GM19452 (cell line): ENCODE results near the gene KMT5B.

ENCODE experiments used
- ATAC-seq: cut with Tn5 transposase; IDR thresholded peaks from one replicate; pipeline ENCODE4 v1.9.1; 2021; ENCODE audit not compliant: unreplicated experiment

KMT5B gene

GRCh38 chr11:68186061-68186460, 27.0 kb downstream of the KMT5B start:
- no peak for ATAC-seq

GRCh38 chr11:68181719-68182451, 31.2 kb downstream of the KMT5B start:
- no peak for ATAC-seq

DNA sequence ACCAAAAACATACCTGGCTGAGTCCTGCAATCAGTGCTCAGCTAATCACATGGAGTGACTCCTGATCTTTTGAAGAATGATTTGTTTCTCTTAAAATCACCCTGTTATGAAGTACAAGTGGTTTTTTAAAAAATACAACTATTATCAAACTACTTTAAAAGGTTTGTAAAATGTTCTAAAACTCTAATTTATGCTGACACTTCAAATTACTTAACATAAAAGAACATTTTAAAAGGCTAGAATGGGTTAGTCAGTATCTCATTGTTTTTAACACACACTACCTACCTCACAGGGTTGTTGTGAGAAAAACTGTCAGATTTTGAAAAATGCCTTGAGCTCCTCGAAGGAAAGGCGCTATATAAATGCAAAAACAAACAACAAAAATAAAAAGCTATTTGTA, 33.2 kb downstream of the KMT5B start:
- ATAC-seq = no peak

DNA sequence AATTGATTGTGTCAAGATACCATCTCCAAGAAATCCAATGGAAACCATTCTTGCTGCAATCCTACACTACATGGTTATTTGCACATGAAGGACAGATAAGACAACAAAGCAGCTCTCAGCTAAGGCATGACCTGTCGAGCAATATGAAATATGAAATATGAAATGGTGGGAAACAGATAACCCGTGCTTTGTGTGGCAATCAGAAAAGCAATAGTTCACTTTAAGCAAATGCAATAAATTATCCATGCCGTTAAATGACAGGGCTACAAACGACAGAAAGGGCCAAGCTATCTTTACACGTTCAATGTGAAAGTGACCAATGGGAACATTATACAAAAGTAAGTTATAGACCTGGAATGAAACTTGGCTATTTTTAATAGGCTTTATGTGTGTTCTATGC, 35.2 kb downstream of the KMT5B start:
- ATAC-seq = no peak

DNA sequence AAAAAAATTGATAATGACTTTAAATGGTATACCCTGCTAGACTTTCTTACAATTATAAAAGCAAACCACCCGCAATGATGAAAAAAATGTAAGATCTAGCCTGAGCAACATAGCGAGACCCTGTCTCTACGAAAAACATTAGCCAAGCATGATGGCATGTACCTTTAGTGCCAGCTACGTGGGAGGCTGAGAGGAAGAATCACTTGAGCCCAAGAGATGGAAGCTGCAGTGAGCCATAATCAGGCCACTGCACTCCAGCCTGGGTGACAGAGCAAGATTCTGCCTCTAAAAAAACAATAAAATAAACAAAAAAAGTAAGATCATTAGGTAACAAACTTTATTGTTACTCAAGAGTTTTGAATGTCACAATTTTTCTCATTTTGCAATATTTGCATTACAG, 39.2 kb downstream of the KMT5B start:
- no peak for ATAC-seq

GRCh38 chr11:68169442-68169841, 43.7 kb downstream of the KMT5B start:
- no peak for ATAC-seq

DNA sequence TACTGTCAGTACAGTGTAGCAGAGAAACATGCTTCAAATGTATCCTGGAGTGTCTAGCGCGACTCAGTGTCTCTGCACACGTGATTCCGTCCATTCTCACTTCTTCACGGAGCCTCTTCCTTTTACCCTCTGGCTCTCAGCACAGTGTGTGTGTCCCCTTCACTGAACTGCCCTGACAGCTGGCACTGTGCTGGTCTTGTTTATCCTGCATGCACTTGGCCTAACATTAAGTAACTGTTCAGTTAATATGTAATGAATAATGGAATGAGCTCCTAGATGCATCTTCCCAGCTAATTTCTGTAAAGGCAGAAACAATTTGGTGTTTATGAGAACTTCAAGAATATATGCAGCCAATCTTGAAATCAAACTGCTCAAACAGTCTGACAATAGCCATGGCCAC, 44.4 kb downstream of the KMT5B start:
- ATAC-seq = no peak

DNA sequence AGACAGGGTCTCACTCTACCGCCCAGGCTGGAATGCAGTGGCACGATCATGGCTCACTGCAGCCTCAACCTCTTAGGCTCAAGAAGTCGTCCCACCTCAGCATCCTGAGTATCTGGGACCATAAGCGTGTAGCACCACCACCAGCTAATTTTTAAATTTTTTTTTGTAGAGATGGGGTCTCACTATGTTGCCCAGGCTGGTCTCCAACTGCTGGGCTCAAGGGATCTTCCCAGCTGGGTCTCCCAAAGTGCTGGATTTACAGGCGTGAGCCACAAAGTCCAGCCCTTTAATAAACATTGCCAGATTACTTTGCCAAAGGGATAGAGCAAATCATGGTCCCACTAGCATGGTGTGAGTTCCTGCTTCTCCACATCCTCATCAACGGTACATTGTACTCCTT, 45.6 kb downstream of the KMT5B start:
- no peak for ATAC-seq

GRCh38 chr11:68166969-68167368, 46.1 kb downstream of the KMT5B start:
- no peak for ATAC-seq

GRCh38 chr11:68165601-68166000, 47.5 kb downstream of the KMT5B start:
- no peak for ATAC-seq

- ATAC-seq = no peak
These were observed 48.7 kb downstream of the KMT5B start for GRCh38 chr11:68164437-68164836.

- no peak for ATAC-seq
These were observed 49.4 kb downstream of the KMT5B start for GRCh38 chr11:68163691-68164090.

- no peak for ATAC-seq
These were observed 52.9 kb downstream of the KMT5B start for GRCh38 chr11:68160100-68160695.

DNA sequence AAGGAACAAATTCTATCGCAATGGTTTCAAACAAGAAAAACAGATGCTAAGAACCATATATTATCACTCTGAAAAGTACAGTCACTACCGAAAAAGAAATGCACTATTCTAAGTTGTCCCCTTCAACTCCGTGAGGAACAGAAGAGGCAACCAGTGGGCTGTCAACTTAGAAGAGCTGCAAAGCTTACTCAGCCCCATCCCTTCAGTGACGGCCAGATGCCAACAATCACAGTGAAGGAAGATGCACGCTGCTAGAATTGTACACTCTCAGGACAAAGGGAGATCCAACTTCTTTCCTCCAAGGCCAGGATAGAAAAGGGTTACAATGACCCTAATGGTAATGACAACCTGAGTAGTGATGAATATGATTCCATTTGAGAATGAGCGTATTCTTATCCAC, 53.4 kb downstream of the KMT5B start:
- ATAC-seq = no peak

DNA sequence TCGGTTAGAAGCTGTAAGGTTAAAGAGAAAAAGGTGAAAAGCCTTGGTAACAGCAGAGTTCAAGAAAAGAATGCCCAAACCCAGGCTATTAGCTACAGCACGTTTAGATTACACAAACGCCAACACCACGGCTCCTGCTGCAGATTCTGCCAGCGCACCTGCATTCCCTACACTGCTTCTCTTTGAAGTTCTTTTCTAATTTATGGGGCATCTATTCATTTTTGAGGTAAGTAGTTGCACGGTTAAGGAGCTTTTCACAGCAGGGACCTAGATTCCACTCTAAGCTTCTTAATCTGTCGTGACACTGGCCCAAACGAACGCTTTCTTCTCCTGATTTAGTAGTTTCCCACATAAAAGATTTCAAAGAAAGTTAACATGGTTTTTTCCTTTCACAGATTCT, 53.9 kb downstream of the KMT5B start:
- no peak for ATAC-seq

DNA sequence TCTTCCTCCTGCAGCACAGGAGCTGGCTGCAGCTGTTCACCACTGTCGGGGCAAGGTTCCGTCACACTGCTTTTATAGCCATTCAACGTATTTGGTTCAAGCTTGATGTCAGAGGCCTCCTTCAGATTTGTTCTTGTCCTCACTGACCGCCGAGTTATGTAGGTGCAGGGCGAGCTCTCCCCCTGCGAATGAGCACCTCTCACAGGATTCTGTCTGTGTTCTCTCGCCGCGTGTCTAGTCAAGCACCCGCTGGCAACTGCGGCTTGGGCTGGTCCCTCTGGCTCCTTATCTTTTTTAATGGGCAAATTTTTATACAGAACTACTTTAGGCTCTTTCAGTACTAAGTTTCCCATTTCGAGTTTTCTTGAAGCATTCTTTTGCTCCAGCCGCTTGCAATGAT, 54.5 kb downstream of the KMT5B start:
- no peak for ATAC-seq

- no peak for ATAC-seq
These were observed 59.4 kb downstream of the KMT5B start for GRCh38 chr11:68153742-68154141.

DNA sequence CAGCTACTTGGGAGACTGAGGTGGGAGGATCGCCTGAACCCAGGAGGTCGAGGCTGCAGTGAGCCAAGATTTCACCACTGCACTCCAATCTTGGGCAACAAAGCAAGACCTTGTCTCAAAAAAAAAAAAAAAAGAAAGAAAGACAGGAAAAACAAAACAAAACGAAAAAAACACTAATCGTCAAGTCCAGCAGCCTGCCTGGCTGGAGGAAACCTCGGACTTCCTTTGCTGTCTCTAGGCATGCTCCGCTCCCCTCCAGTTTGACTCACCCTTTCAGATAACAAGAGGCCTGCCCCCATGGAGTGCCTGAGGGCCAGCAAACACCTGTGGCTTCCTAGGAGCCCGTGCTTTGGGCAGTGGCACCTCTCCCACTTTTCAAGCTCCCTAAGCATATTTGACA, 63.1 kb downstream of the KMT5B start:
- no peak for ATAC-seq

- ATAC-seq = no peak
These were observed 63.7 kb downstream of the KMT5B start for GRCh38 chr11:68149417-68149816.

DNA sequence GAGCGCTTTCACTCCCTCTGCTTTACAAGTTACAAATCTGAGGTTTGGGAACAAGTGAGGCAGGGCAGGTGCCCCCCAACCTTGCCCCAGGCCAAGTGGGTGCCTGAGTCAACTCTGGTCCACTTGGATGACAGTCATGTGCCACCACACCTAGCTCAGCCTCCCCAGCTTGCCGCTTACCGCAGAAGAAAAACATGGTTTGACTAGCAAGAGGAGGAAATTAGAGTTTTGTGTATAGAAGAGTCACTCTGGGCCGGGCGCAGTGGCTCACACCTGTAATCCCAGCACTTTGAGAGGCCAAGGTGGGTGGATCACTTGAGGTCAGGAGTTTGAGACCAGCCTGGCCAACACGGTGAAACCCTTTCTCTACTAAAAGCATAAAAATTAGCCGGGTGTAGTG, 64.2 kb downstream of the KMT5B start:
- no peak for ATAC-seq

GRCh38 chr11:68148071-68148805, 64.9 kb downstream of the KMT5B start:
- no peak for ATAC-seq
